Right ventricle myocardium inferior (tissue), 1 donor: ENCODE measurements around the gene ACYP2. TPM values are rescaled to one million over a fixed set of nuclear protein-coding genes. Genes with fewer than 3 reads are reported as not detected.
A peak's percentile ranks its signal among the peaks of the same experiment; 100 is the strongest.
"Not testable (repeated sequence)": the region's sequence is repeated elsewhere in the genome, so short reads cannot be mapped to it uniquely, and the experiment has no call there.

Experiments
- ATAC-seq: fragments of 200-7000 bp; cut with Tn5 transposase; one replicate; pipeline ENCODE4 v1.9.1; 2020; ENCODE audit warnings: mild to moderate bottlenecking, moderate library complexity
- DNase-seq: peaks from one replicate; pipeline ENCODE4 v3.0.0; 2021; ENCODE audit errors: missing footprints
- intact Hi-C: fragments of 100-400 bp; cut with DNase I; formaldehyde crosslinking; loops from one replicate; pipeline ENCODE4 v1.11.0; 2022
- total RNA-seq: library from RNA; stranded (reverse); fragmentation: NEBNext Ultra II Directional; extraction: Animal tissue kit (Norgen Biotek cat#: 25700); gene quantifications from one replicate; pipeline ENCODE4 v1.2.1, GENCODE V29; 2021
- donor health status: DM: no; HTN: yes; CAD: no; lungs with severe emphysema.

Gene ACYP2
- total RNA-seq, 1 donor from 2014 or later = 62.6 TPM

DNA sequence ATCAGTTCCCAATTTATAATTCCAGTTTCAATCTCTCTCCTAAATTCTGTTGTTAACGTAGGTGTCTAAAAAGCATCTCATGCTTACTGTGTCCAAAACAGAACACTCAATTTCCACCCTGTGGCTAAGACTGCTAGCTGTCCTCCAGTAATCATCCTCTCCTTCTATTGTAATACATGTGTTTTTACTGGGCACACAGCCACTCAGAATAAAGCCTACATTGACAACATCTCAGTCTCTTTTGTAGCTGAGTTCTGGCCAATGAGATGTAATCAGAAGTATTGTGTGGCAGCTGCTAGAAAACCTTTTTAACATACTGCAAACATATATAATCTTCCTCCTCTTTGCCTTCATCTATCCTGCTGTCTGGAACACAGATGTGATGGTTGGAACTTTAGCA, 170.0 kb downstream of the ACYP2 start:
- ATAC-seq = no peak

DNA sequence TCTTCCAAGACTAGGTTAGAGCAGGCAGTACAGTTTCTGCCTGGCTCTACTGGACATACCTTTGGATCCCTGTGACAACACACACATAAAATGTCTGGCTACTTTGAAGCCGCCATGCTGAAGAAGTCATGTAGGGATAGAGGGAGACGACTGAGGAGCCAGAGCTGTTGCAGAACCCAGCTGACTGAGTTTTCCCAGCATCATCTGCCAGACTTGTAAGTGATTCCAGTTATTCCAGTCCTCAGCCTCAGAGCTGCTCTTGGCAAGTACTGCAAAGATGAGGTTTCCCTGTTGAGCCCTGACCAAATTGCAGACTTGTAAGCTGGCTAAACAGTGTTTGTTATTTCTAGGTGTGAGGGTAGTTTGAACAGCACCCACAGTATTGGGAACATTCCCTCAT, 172.1 kb downstream of the ACYP2 start:
- DNase-seq (no peak), ATAC-seq (peak; percentile 77)
- intact Hi-C loops = no loop called here

More for the DNA sequence above, 170.0 kb downstream of the ACYP2 start:
- intact Hi-C loops = no loop called here
- DNase-seq = no peak

DNA sequence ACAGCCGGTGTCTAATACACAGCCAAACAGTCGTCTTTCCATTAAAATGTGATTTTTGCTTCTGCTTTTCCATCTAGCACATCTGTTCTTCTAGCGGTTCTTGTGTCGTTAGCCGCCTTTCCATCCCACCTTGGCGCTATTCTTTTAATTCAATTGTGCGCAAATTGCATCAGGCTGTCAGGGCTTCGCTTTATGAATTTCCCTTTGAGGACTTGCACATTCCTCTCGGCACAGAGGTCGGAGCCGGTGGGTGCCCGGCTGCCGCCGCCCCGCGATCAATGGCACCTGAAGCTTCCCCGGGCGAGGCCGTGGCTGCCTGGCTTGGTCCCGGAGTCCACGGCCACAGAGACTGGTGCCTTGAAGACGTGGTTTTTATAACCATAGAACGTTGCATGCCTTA, 174.5 kb downstream of the ACYP2 start:
- intact Hi-C loops = no loop called here
- ATAC-seq = no peak

DNA sequence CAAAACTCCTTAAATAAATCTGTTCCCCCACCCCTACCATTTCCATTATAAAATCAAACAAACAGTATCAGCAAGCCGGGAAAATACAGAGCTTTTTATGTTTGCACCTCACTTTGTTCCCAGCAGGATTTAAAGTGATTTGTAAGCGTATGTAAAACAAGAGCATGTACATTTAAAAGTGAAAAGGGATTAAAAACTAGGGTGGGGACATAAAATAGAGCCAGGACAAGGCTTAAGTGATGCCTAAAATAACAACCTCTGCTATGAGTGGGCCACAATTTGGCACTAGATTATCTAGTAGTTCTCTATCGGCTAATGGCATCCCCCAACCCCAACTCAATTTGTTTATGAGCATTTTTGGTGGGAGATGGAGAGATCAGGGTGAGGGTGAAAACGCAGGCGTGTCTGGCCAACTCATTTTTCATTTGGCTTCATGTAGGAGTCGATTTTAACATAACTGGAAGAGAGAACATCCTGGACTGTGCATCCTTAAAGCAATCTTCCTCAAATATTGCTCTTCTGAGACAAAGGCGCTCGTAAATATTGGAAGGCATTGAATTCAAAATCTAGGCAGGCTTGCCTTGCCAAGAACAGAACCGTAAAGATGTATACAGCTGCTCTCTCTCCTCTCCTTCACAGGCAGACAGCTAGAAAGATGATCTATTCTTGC, 175.1 kb downstream of the ACYP2 start:
- ATAC-seq = no peak
- intact Hi-C loops = no loop called here
- DNase-seq = no peak

More for the DNA sequence above, 174.5 kb downstream of the ACYP2 start:
- DNase-seq = no peak

DNA sequence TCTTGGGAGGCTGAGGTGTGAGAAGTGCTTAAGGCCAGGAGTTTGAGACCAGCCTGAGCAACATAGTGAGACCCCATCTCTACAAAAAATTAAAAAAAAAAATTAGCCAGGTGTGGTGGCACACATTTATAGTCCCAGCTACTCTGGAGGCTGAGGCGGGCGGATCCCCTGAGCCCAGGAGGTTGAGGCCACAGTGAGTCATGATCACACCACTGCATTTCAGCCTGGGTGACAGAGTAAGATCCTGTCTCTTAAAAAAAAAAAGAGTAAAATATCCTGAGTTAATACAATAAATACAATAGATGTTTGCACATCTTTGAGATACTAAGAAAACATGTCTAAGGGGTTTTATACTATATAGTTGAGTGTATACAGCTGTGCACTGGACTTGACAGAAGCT, 179.2 kb downstream of the ACYP2 start:
- intact Hi-C loops, ATAC-seq: not testable (repeated sequence)

DNA sequence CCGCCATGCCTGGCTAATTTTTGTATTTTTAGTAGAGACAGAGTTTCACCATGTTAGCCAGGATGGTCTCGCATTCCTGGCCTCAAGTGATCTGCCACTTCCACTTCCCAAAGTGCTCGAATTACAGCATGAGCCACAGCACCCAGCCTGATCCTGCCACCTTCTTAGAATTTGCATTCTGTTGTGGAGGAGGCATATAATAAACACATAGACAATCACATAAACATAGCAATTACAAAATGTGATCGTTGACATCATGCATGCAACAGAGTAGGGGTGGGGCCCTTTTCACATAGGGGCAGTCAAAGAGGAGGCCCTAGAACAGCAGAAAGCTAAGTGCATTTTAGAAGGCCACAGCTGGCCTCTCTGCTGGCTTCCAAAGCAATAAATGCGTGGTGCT, 180.5 kb downstream of the ACYP2 start:
- intact Hi-C loops = no loop called here
- ATAC-seq (no peak), DNase-seq (no peak)

More for the DNA sequence above, 179.2 kb downstream of the ACYP2 start:
- DNase-seq = not testable (repeated sequence)

DNA sequence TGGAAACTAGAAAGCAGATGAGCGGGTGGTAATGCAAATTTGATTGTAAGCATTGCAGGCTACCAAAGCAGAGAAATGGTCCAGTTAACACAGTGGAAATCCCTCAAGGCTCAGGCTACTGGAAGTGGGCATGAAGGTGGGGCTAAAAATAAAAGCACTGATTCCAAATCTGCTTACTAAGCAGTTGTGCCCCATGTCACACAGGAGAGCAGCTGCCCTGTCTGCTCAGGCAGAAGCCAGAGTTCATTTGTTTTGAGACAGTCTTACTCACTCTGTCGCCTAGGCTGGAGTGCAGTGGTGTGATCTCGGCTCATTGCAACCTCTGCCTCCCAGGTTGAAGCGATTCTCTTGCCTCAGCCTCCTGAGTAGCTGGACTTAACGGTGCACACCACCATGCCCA, 183.1 kb downstream of the ACYP2 start:
- DNase-seq (no peak), ATAC-seq (no peak)
- intact Hi-C loops = no loop called here

DNA sequence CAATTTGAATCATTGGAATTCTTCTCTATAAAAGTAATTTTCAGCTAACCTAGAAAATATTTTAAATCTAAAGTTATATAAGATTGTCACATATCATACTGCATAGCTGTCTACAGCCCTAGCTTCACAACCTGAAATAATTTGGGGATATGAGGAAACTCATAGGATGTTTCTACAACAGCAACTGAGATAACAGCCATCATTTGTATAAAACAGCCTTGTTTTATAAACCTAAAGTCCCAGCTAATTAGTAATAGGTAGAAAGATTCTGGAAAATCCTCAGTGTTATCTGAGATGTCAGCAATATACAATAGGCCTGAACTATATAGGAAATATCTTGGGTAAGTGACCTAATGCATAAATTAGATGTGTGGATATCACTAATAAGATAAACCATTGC, 188.2 kb downstream of the ACYP2 start:
- intact Hi-C loops = no loop called here
- DNase-seq = no peak

DNA sequence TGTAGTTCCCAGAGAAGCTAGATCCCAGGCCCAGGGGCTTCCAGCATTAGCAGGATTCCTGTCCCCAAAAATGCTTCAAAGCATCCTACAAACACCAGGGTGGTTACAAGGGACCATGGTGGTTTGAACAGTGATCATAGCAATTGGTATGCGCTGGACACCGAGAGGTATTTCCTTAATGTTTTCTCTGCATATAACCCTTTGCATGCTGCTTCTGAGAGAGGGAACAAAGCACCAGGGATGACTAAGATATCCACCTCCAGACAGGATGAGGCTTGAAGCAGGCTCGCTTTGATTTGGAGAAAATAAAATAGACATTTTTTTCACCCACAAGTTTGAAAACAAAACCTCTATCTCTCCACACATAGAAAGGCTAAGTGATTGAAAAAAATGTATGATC, 191.1 kb downstream of the ACYP2 start:
- intact Hi-C loops = no loop called here
- DNase-seq = no peak
- no peak for ATAC-seq

More for the DNA sequence above, 188.2 kb downstream of the ACYP2 start:
- ATAC-seq = no peak

DNA sequence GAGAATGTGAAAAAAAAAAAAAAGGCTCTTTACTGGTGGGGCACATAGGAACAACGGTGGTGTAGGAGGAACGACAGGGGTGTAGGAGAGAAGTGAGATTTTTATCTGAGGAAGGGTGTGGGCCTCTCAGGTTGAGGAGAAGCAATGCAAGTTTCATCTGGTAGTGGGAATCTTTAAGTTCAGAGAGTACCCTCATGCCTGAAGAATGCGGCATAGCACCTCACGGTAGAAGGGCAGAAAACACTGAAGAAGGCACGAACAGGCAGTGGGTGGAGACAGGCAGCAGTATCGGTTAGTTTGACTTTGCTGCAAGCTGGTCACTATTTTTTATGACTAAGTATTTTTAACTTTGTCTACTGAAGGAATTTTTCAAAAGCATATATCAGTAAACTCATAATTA, 192.8 kb downstream of the ACYP2 start:
- DNase-seq (no peak), ATAC-seq (no peak)
- intact Hi-C loops = no loop called here

DNA sequence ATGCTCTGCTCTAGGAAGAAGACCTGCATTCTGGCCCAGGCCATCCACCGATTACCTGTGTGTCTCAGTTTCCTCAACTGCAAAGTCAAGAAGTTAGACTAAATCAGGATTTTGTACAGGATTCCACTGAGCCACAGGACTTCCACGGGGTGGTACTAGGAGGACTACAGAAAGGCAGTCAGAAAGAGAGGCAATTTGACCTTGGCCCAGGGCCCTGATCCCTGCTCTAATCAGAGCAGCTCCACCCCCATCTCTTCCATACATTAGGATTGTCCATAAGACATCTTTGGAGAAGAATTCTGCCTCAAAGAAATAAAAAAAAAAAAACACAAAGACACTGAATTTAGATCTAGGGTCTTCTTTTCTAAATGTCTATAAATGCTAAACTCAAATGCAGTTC, 193.4 kb downstream of the ACYP2 start:
- no peak for DNase-seq
- intact Hi-C loops = no loop called here
- ATAC-seq = no peak

DNA sequence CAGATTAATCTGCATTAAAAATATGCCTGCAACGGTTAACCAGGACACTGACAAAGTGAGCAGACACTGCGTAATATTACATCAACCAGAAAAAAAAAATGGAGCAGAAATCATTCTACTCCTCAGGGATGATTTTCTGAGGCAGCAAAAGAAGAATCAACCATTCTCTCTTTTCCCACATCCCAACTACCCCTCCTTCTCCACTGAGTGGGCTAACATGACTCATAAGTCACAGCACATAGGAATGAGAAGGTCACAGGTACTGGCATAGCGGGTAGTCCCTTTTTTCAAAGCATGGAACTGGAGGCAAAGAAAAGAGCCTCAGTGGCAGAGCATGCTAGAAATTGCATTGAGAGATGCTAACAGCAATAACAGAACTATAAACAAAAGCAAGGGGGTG, 194.9 kb downstream of the ACYP2 start:
- intact Hi-C loops = no loop called here
- DNase-seq (no peak), ATAC-seq (no peak)

DNA sequence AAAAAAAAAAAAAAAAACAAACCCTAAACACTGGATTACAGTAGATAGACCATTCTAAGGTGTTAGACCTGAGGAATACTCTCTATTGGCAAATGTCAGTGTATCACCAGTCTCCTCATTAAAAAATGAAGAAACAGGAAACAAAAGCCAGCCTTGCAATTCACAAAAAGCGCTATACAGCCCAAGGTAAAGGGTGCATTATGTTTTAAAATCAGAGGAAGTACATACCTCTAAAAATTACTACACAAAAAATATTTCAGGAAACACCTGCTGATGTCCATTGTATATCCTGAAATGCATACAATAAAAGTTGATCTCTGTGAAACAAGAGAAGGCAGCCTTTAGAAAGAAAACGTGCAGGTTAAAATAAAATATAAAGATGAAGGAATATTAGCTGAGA, 195.5 kb downstream of the ACYP2 start:
- DNase-seq (no peak), ATAC-seq (no peak)
- intact Hi-C loops = no loop called here

DNA sequence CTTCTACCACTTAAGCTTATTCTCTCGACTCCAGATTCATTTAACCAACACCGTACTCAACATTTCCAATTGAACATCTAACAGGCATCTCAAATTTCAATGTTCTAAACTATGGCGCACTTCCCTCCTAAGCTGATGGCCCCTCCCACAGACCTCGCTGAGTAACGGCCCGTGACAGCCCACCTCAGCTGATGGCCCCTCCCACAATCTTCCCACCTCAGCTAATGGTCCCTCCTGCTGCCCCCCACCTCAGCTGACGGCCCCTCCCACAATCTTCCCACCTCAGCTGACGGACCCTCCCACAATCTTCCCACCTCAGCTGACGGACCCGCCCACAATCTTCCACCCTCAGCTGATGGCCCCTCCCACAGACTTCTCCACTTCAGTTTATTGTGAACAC, 197.7 kb downstream of the ACYP2 start:
- no peak for ATAC-seq
- DNase-seq = no peak
- intact Hi-C loops = no loop called here

DNA sequence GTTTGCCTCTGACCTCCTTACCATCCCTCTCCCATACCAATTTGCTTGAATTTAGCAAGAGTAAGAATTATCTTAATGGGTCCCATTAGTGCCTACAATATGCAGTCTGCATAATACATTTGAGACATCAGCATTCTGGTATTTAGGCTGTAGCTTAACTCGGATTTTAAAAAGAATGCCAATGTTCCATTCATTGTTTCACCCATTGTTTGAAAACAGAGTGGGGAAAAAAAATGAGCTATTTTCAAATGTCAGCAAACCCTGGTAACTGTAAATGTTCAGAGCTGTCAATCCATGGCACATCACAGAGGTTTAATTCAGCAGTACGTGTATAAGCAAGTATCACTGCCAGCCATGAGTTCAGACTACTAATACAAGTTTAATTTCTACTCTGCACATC, 202.6 kb downstream of the ACYP2 start:
- DNase-seq = no peak

DNA sequence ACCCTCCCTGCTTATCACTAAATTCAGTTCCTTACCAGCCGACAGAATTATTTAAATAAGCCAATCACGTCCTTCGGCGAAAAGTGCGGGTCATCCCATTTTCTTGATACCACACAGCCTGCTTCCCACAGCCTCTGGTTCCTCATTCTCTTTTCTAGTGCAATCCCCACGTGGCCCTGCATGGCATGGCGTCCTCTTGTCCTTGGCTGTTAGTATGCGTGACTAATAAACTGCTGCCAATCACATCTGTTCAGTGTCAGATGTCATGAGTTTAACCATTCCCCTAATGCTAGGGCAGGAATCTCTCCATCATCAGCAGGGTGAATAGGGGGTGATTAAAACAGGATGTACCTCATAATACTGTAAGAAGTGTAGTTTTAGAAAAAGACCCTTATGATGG, 203.4 kb downstream of the ACYP2 start:
- ATAC-seq = no peak
- intact Hi-C loops = no loop called here
- no peak for DNase-seq

More for the DNA sequence above, 202.6 kb downstream of the ACYP2 start:
- ATAC-seq = no peak
- intact Hi-C loops = no loop called here

DNA sequence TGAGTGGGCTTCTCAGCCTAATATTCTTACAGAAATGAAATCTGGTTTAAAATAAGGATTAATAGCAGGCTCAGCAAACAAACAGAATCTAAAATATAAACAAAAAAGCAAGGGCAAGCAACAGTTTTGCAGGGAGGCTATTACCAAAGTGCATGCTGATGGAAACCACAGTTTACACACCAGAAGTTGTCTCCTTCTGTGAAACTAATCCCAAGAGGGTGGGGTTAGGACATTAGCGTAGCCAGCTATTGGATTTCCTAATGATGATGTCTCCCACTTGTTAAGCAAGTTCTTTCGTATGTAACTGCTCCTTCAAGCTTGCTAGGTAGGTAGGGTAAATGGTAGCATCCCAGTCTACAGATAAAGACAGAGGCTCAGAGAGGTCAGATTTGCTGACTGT, 205.6 kb downstream of the ACYP2 start:
- ATAC-seq = peak; percentile 57
- intact Hi-C loops = no loop called here
- no peak for DNase-seq

DNA sequence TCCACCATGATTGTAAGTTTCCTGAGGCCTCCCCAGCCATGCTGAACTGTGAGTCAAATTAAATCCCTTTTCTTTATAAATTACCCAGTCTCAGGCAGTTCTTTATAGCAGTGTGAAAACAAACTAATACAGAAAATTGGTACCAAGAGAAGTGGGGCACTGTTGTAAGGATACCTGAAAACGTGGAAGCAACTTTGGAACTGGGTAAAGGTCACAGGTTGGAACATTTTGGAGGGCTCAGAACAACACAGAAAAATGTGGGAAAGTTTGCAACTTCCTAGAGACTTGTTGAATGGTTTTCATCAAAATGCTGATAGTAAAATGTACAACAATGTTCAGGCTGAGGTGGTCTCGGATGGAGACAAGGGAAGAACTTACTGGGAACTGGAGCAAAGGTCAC, 209.1 kb downstream of the ACYP2 start:
- DNase-seq, intact Hi-C loops, ATAC-seq: not testable (repeated sequence)

DNA sequence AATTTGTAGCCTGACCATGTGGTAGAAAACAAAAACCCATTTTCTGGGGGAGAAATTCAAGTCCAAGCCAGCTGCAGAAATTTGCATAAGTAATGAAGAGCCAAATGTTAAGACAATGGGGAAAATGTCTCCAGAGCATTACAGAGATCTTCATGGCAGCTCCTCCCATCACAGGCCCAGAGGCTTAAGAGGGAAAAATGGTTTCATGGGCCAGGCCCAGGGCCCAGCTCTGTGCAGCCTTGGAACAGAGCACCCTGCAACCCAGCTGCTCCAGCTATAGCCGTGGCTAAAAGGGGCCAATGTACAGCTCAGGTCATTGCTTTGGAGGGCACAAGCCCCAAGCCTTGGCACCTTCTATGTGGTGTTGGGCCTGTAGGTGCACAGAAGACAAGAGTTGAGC, 209.7 kb downstream of the ACYP2 start:
- DNase-seq (no peak), ATAC-seq (no peak)
- intact Hi-C loops = no loop called here

DNA sequence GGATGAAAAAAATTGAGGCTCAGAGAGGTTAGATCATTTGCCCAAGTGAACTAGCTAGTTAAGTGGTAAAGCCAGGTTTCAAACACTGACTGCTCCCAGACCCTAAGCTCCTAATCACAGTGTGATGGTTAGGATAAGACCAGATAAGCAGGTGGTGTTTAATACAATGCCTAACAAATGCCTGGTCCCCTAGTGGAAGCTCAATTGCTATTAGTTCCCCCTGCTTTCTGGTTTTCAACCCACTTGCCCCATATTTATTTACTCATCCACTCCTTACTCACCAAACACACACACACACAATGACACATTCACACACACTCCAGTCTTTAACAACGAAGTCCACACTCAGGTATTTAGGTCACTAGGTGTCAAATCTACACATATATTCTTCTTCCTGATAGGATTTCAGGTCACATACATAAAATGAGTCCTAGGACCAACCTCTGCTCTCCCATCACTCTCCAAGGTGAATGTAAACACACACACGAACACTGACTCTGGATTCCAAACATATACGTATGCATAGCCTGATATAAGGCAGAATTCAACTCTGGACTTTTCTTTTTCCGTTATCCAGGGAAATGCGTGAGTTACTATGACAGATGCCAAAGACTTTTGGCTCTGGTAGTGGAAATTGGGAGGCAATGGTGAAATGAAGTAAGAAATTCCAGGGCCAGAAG, 214.2 kb downstream of the ACYP2 start:
- no peak for ATAC-seq
- intact Hi-C loops = loop anchor here (5.0 kb wide), 2 partner anchors 122 to 128 kb away; partner anchors contain the start of gene SPTBN1
- DNase-seq = no peak
